Measurements from ENCODE around the gene WDR37.
A peak's percentile ranks its signal among the peaks of the same experiment; 100 is the strongest.

WDR37 gene

DNA sequence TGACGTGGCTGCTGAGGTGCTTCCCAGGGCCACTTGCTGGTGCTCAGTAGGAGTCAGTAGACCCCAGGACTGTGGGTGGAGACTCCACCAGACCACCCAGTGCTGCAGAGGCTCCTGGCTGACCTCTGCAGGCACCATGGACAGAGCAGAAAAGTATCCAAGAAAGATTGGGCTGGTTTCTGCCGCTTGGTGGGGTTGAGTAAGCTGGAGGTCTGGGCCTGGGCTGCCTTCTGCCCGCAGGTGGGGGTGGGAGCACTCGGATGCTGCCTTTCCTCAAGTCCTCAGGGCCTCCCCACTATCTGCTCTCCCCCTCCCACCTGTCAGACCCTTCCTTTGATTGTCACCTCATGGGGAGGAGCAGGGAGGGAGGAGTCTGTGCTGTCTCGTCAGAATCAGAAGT, 91.6 kb downstream of the WDR37 start:
- no peak overlapping the region for H3K4me3 ChIP-seq (replicated peaks in 1 of 2; ENCODE audit: low read depth in 2 of 2, low read length in 2 of 2)
- TF ChIP-seq, protein P1, sequence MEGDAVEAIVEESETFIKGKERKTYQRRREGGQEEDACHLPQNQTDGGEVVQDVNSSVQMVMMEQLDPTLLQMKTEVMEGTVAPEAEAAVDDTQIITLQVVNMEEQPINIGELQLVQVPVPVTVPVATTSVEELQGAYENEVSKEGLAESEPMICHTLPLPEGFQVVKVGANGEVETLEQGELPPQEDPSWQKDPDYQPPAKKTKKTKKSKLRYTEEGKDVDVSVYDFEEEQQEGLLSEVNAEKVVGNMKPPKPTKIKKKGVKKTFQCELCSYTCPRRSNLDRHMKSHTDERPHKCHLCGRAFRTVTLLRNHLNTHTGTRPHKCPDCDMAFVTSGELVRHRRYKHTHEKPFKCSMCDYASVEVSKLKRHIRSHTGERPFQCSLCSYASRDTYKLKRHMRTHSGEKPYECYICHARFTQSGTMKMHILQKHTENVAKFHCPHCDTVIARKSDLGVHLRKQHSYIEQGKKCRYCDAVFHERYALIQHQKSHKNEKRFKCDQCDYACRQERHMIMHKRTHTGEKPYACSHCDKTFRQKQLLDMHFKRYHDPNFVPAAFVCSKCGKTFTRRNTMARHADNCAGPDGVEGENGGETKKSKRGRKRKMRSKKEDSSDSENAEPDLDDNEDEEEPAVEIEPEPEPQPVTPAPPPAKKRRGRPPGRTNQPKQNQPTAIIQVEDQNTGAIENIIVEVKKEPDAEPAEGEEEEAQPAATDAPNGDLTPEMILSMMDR (IDR thresholded peaks at IDR 0.05; ENCODE audit: low read depth, low read length), result no peak
- no peak for DNase-seq (ENCODE audit: low read depth in 2 of 2)

DNA sequence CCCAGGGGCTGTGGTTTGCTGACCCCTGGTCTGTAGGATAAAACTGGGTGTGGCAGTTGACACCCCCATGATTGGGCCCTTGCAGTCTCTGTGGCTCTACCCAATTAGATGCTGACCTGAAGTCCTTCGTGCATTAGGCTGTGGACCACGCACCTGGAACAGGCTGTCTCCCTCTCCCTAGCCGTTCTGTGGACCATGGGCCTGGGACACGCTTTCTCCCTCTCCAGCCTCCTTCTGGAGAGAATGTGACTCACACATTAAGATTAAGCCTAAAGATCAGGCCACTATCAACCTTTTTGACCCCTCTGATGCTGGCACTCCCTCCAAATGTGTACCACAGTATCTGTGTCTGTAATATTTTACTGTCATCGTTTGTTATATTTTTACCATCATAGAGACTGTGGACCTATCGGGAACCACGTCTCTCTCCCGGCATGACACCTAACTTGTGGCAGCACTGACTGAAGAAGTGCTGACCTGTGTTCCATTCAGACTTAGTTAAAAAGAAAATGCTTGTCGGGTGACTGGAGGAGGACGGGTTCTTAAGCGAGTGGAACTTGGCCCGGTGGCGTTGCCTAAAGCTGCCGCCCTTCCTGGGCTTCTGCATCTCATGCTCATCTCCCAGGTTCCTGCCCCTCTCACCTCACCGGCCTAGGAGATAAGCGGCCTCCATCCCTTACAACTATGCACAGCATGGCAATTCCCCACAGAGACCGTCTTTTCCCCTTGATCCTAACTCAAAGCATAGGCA, 92.8 kb downstream of the WDR37 start:
- no peak for DNase-seq (ENCODE audit: low read depth in 2 of 2)
- TF ChIP-seq, protein P1 (IDR thresholded peaks at IDR 0.05; ENCODE audit: low read depth, low read length), result no peak
- no peak overlapping the region for H3K4me3 ChIP-seq (replicated peaks in 1 of 2; ENCODE audit: low read depth in 2 of 2, low read length in 2 of 2)

DNA sequence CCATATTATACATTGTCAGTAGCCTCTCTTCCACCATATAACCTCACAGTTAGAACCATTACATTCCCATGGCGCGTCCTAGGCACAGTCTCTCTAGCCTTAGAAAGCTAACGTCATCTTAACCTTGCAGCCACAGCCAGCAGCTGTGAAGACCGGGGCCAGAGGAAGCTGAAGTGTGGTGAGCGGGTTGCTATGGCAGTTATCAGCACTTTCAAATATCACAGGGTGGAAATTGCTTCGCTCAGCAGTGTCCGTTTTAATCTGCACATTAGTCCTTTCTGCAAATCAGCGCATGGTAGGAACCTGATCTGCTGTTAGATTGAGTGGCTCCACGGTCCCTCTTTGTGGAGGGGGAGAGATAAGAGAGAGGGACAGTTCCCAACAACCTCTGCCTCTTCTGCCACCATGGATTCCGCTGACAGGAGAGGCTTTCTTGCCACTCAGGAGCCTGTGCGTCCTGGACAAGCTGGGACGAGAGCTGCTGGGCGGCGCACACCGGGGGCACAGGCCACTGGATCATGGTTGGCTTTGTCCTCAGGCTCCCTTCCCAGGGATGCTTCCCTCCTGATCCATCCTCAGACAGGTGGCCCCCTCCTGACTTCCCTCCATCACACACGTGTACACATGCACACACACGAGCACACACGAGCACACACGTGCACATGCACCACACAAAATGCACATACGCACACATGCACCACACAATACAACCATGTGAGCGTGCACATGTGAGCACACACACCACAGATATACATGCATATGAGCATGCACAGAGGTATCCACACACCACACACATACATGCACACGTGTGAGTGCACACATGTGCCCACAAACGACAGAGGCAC, 93.8 kb downstream of the WDR37 start:
- DNase-seq (ENCODE audit: low read depth in 2 of 2), result peak in 1 of 2 donors; percentile 57

DNA sequence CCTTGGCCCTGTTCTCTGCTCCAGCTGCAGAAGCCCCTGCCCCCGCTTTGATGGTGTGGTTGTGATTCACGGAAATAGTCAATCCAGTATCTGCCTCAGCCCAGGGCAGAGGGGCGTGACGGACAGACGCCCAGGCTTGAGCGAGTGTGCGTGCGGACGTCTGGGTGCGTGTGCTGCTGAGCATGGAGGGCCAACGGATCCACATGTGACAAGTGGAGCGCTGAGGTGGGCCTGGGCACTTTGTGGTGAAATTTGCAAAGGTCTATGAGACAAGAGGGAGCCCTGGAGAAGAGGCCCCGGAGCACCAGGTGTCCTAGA, 94.4 kb downstream of the WDR37 start:
- TF ChIP-seq, protein P1 (IDR thresholded peaks at IDR 0.05; ENCODE audit: low read depth, low read length), result no peak
- no peak for DNase-seq (ENCODE audit: low read depth in 2 of 2)
- no peak overlapping the region for H3K4me3 ChIP-seq (replicated peaks in 1 of 2; ENCODE audit: low read depth in 2 of 2, low read length in 2 of 2)

More for the DNA sequence above, 93.8 kb downstream of the WDR37 start:
- TF ChIP-seq, protein P1 (IDR thresholded peaks at IDR 0.05; ENCODE audit: low read depth, low read length), result no peak
- no peak overlapping the region for H3K4me3 ChIP-seq (replicated peaks in 1 of 2; ENCODE audit: low read depth in 2 of 2, low read length in 2 of 2)

DNA sequence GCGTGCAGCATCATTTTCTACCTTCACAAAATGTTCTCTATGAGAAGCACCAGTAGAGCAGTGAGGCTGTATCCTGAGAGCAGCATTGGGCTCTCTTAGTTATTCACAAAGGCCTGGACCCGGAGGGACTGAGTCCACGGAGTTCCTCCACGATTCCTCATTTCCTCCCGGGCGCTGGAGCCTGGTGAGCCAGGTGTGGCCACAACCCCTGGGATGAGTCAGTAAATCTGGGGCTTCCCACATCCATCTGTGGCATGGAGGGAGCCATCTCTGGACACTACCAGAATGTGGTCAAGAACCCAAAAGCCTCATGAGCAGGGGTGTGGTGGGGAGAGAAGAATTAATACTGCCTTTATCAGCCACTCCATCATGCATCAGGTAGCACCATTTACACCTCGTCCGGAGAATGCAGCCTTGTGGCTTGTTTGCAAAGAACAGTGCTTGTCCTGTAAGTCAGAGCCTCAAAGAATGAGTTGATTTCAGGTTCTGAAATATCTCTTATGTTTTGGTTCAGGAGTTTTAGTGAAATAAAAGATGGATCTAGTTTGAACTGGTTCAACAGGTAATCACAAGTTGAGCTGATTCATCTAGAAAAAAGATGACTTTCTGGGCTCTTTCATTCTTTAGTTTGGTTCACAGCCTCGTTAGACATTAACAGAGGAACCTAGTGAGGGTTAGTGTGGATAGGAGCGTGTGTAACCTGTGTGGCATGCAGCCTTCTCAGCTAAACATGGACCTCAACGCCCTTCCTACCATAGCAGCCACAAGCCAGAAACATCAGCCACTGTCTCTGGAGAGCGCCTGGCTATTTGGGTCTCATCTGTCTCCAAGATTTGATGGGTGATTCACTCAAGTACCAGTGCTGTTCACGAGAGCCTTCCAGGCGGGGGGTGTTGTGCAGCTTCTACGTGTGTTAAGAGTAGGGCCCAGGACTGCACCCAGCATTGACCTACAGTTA, 95.2 kb downstream of the WDR37 start:
- no peak overlapping the region for H3K4me3 ChIP-seq (replicated peaks in 1 of 2; ENCODE audit: low read depth in 2 of 2, low read length in 2 of 2)
- TF ChIP-seq, protein P1 (IDR thresholded peaks at IDR 0.05; ENCODE audit: low read depth, low read length), result no peak
- DNase-seq (ENCODE audit: low read depth in 2 of 2), result peak in 1 of 2 donors; percentile 12
